ENCODE data around the gene BBIP1.
"Not testable (repeated sequence)": the region's sequence is repeated elsewhere in the genome, so short reads cannot be mapped to it uniquely, and the experiment has no call there.

Gene BBIP1

DNA sequence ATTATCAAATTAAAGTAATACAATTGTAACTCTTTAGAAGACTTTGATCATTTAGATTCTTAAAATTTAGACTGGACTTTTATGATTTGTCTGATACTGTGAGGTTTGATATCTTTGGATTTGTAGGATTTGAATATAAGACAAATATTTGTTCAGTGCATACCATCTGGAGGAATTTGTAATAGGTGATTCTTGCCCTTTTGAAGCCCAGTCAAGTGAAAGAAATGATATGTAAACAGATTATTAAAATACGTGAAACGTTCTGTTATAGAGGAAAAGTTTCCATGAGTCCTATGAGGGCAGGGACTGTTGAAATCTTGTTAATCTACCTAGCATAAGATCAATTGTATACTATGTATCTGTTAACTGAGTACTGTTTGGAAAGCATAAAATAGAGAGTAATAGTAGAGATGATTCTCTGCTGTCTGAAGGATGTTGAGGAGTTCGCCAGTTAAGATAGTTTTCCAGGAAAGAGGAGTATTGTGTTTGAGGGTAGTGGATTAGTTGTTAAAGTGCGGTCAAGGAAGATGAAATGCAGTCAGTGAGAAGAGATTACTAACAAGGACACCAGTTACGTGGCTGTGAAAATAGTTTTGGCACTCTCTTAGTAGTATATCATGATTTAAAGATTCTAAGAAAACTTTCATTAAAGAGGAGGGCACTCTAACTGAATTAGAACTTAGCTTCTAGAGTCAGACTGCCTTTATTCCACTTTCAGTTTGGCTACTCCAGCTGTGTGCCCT lies 32.9 kb downstream of the BBIP1 start:
- DNase-seq (ENCODE audit: insufficient read length, low spot score), result no peak
- no peak for FAIRE-seq

DNA sequence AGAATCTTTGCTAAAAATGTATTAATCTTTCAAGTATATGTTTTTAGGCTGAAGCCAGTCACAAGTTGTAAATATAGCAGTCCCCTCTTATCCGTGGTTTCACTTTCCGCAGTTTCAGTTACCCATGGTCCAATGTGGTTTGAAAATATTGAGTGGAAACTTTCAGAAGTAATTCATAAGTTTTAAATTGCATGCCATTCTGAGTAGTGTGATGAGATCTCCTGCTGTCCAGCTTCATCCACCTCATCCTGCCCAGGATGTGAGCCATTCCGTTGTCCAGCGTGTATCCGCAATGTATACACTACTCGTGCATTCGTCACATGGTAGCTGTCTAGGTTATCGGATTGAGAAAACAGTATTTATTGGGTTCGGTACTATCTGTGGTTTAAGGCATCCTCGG lies 35.1 kb downstream of the BBIP1 start:
- FAIRE-seq (no peak), DNase-seq (ENCODE audit: insufficient read length, low spot score) (no peak)

DNA sequence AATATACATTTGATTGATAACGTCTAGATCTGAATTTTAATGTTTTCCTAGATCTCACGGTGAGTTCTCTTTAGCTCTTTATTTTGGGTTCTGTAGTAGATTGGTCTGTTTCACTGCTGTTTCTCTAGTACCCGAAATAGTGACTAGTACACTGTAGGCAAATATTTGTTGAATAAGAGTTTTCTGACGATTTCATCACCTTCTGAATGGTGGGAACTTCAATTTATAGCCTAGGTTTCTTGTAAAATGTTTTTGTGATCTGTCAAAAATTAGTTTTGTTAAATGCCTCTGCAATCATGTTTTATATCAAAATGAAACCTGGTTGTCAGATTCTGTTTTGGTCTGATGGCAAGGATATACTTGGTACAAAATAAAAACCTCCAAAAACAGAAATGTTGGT lies 37.1 kb downstream of the BBIP1 start:
- DNase-seq (ENCODE audit: insufficient read length, low spot score) (no peak), FAIRE-seq (no peak)

DNA sequence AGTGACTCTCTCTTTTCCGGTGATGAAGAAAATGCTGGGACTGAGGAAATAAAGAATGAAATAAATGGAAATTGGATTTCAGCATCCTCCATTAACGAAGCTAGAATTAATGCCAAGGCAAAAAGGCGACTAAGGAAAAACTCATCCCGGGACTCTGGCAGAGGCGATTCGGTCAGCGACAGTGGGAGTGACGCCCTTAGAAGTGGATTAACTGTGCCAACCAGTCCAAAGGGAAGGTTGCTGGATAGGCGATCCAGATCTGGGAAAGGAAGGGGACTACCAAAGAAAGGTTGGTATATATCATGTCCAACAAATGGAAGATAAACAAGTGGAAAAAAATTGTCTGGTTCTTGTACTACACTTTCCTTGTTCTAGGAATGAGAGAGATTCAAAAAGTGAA lies 37.7 kb downstream of the BBIP1 start:
- FAIRE-seq (no peak), DNase-seq (ENCODE audit: insufficient read length, low spot score) (no peak)

DNA sequence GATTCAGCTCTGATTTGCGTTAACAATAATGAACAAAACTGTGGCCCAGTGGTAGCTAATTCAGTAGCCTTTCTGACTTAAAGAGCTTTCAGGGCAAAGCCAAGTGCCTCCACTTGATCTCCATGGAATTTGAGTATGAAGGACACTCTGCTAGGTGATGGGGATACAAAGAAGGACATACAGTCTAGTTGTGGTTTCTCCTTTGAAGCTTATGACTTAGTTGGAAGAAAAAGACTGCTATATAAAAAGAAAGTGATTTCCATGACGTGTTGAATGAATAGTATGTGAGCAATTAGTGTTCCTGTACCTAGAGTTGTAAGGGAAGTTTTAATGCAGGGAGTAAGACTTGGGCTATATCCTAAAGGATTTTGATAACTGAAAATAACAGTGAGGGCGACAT lies 39.0 kb downstream of the BBIP1 start:
- DNase-seq (ENCODE audit: insufficient read length, low spot score) (no peak), FAIRE-seq (no peak)

DNA sequence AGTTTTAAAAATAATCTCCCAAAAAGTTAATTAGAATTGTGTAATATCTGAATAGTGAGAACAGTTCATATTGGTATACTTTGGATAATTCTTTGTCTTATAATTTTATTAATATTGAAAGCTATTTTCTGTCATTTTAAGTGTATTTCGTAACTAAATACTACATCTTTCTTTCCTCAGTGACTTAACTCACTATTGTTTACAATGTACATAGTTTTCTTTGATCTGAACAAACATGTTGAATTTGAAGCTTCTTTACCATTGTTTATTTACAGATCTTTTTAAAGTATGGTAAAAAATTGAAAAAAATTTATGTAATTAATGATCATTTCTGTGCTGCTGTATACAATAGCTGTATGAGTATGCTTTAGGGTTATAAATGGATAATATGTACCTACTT lies 42.2 kb downstream of the BBIP1 start:
- DNase-seq (ENCODE audit: insufficient read length, low spot score) (no peak), FAIRE-seq (no peak)

DNA sequence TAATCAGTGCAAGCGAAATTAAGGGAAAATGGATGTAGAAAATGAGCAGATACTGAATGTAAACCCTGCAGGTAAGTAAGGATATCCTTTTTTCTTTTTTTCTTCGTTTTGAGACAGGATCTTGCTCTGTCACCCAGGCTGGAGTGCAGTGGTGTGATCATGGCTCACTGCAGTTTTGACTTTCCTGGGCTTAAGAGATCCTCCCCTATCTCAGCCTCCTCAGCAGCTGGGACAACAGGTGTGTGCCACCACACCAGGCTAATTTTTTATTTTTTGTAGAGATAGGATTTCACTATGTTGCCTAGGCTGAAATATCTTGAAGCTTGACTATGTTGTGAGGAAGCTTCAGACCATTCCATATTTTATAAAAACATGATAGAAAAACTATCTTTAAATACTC lies 43.0 kb downstream of the BBIP1 start:
- no peak for DNase-seq (ENCODE audit: insufficient read length, low spot score)
- no peak for FAIRE-seq

DNA sequence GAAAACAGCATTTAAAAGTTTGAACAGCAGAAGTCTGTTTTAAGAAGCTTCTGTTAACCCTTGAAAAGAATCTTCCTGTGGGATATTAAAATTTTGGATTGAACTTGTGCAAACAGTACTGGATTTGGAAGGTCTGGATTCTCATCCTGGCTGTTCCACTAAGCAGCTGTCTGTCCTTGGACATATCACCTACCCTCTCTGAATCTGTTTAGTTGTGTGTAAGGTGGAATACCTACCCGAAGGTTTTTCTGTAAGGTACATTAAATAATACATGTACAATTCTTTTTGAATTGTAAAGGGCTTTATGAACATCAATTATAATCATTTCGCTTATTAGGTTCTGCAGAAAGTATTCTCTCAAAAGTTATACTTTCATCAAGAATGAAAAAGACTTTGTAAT lies 45.0 kb downstream of the BBIP1 start:
- DNase-seq (ENCODE audit: insufficient read length, low spot score) (no peak), FAIRE-seq (no peak)

DNA sequence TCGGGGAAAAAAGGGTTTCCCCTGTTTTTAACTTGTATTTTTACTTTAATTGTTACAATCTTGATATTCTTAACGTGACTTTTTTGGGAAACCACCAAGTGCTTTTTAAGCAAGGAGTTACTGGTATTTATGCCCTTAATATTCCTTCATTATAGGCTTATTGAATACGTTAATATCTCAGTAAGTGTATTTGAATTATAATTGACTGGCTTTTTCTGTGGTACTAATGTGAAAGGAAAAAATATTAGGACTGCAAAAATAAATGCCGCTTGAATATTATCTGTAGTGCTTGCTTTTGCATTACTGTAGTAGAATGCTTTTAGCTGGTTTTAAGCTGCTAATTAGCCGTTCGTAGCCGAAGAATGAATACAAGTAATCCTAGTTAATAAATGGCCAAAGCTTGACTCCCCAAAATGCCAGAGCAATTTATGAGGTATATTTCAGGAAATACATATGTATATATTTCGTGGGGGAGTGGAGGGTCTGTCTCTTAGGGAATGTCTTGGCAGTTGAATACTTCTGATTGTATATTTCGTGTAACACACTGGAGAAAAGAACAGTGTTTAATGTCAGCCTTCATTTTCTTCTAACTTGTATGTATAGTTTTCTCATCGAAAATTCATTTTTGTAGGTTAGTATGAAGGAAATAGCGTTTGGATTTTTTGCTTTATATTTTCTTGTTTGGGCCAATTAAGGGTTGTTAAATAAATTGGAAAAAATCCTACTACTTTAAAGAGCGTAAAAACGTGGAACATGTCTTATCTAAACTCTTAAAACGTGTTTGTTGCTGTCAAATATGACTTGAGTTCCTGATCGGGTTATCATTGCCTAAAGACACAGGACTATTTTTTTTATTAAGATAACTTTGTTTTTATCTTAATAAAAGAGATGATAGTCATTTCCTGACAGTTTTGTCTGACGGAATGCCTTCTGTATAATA lies 45.7 kb downstream of the BBIP1 start:
- DNase-seq (ENCODE audit: insufficient read length, low spot score) (no peak), FAIRE-seq (no peak)

DNA sequence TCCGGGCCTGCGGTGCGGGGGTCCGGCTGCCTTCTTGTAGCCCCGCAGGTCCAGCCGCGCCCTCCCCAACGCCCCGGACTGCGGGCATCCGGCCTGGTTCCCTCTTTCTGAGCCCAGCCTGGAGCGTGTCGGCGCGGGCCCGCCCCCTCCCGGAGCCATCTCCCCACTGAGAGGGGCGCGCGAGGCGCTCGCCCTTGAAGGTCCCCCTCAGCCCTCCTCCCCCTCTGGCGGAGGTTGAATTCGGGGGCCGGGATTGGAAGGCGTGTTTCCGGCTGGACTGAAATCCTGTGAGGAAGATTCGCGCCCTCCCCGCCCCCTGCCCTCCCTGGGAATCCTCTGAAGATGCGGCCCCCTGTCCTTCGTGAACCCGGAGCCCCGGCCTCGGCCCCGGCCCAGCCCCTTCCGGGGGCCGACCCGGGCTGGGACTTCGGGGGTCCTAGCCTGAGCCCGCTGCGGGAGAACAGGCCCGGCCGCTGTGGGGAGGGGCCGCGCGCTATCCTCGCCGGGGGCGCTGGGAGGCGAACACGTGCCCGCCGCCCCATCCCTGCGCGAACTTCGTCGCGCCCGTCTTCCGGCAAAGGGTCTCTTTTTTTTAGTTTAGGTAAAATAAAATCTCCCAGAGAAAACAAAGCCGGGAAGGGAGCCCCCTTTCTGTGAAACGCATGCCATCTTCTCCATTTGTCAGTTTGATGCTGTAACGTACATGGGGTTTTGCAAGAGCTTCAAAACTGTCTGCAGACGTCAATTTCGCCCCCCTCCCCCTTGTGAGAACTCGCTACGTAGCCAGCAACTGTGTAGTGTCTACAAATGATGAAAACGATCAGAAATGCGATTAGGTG lies 46.6 kb downstream of the BBIP1 start:
- FAIRE-seq, result no peak
- peak; percentile 30 for DNase-seq (ENCODE audit: insufficient read length, low spot score)

DNA sequence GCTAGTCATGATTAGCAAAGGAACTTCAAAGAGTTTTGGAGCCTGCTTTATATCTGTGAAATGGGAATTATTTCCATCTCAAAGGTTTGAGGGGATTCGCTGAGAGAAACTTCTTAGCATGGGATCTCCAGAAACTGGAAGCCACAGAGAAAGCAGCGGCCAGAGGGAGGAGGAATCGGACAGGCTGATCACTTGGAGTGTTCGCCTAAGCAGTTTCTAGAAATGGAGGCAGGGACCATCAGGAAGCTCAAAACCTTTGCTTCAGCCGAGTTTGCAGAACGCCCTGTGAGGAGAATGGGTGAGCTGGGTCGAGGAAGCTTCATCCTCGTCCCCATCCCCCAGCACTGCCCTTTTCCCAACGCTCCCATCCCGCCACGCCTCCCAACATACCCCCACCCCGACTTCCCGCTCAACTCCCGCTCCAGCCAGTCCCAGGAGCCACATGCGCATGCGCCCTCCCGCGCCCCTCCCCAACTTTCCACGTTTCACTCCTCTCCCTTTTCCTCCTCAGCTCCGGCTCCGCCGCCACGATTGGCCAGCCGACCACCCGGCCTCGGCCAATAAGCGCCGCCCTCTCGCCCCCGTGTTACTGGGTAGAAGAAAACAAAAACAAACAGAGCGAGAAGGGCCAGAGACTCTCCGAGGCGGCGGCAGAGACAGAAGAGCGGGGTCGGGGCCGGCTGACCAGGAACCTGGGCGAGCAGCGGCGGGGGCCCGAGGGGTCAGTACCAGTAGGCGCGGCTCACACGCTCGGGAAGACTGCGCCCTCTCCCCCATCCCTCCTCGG lies 47.5 kb downstream of the BBIP1 start, which contains the start of gene PDCD4:
Gene PDCD4 (plus strand): TSS at position 631 of the 787 bp plus-strand sequence. CDS start 4,100 bp downstream, outside the sequence.
- FAIRE-seq (no peak), DNase-seq (ENCODE audit: insufficient read length, low spot score) (peak; percentile 88)

DNA sequence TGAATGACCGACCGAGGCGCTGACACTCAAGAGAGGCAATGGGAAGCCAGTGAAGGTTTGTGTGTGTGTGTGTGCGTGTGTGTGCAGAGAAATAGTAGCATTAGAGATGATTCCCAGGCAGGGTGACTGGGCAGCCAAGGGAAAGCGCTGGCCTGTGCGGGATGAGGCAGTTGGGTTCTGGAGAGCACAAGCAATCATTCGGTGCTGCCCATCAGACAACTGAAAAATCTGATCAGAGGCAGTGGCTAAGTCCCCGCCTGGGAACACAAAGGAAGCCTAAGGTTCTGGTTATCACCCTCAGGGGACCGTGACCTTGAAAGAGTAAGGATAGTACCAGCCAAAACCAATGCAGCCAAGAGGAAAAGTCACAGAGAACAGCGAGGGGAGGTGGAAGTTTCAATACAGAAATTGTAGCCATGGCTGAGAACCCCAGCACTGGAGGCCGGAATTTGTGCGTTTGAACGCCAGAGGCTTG lies 48.1 kb downstream of the BBIP1 start:
- FAIRE-seq (no peak), DNase-seq (ENCODE audit: insufficient read length, low spot score) (no peak)

DNA sequence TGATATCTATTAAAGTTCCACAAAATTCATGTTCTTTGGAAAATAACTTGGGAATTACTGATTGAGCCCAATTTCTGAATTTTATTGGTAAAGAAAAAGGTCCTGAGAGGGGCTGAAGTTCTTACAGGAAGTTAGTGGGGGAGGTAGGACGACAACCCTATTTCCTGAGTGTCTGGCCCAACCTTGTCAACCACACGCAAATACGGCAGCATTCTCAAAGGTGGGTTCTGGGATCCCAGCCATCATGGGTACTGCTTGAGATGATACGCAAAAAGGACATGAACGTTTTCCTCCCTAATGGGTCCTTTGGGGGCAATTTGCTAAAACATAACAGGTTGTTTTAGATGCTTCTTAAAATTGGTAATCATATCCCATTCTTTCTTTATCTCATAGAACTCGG lies 50.0 kb downstream of the BBIP1 start:
- no peak for FAIRE-seq

DNA sequence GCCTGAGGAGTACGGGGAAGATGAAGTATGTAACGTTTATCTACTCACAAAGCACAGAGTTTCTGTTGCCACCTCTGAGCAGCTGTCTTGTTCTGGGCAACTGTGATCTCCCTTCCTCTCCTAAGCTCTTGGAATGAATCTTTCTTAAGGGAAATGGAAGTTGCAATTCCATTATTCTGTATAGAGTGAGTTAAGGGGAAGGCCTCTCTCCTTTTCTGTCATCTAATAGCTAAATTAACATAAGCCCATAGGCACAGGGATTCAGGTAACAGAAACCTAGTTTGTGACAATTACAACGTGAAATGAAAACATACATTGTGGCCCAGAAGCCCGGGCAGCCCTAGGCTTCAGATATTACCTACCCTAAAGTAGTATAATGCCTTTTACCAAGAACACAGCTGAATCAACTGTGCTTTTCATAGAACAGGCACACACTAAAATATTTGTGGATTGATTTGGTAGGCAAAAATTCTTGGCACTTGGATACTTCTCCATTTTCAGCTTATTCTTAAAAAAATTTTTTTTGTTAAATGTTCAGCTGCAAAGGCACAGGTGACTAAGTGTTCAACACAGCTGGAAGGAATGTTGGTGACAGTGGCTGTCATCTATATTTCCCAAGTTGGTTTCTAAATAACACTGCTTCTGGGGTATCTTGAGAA lies 51.0 kb downstream of the BBIP1 start:
- DNase-seq (ENCODE audit: insufficient read length, low spot score), result no peak
- FAIRE-seq, result no peak

More for the DNA sequence above, 50.0 kb downstream of the BBIP1 start:
- no peak for DNase-seq (ENCODE audit: insufficient read length, low spot score)

DNA sequence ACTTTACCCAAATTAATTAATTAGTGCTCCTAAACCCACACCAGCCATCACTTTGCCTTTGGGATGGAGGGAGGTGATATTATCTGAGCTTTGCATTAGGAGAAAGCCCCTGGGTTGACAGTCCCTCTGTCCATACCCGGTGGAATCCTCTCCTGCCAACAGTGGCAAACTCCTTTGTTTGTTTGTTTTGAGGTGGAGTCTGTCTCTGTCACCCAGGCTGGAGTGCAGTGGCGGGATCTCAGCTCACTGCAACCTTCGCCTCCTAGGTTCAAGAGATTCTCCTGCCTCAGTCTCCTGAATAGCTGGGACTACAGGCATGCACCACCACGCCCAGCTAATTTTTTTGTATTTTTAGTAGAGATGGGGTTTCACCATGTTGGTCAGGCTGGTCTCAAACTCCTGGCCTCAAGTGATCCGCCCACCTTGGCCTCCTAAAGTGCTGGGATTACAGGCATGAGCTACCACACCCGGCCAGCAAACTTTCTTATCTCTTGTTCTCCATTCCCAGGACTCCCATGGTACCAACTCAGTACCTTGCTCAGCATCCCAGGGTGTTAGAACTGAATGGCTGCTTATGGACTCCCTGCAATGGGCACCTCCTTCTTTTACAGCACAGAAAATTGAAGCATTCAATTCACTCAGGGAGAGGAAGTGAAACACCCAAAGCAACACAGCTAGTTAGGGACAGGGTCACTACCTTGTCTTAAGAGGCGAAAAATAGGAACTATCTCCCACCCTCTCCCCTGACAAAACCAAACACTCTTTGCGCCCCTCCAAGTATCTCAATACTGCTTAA lies 51.8 kb downstream of the BBIP1 start:
- DNase-seq (ENCODE audit: insufficient read length, low spot score); FAIRE-seq: not testable (repeated sequence)

DNA sequence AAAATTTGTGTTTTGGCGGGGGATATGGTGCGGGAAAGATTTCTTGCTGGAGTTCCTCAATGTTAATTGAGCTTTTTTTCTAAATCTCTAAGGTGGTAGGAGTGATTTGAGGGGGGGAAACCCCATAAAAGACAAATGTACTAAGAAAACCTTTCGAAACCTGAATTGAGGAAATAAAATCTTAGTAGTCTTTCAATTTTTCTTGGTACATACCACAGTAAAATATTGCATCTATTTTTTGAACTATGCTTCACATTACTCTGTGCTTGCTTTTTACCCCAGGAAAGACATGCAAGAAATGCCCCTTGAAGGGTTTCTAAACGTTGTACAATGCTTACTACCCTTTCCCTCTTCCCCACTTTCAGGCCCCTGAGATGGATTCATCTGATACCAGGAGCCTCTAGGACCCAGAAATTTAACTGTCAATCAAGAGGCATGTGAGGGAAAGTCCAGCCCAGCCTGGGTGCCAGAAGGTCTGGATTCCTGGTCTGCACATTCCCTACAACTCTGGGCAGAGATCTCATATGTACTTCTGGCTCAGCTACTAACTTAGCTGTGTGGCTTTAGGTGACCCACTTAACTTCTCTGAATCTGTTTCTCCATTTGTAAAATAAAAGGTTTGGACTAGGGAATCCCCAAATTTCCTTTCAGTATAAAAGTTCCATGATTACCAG lies 53.0 kb downstream of the BBIP1 start:
- no peak for DNase-seq (ENCODE audit: insufficient read length, low spot score)
- no peak for FAIRE-seq

DNA sequence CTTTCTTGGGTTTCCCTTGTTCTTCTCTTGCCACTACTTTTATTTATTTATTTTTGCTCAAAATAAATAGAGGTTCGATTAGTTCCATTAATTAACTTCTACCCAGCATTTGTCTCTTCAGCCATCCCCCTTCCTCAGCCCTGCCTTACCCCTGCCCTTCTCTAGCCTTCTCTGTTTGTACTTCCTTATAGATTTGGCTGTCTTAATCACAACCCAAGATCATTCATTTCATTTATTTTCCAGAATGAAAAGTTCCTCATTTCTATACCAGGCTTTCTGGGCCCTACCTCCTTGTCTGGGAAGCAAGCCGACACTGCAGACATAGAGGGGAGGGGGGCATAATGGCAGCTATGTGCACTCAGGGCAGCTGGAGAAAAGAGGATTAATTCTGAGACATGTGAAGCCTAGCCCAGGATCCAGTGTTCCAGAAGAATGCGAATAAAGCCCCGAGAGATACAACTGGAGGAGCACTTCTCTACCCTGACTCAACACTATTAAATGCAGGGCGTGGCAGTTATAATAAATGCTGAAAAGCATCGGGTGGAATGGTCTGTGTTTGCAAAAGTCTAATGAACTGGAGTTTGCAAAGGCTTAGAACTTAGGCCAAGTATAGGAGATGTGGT lies 53.7 kb downstream of the BBIP1 start:
- DNase-seq (ENCODE audit: insufficient read length, low spot score), result peak; percentile 20
- FAIRE-seq, result no peak

Data from HTR-8/SVneo (cell line).